Measurements from ENCODE around the gene ABCA2. TPM values are rescaled to one million over a fixed set of nuclear protein-coding genes. Genes with fewer than 3 reads are reported as not detected.

The ABCA2 gene
- total RNA-seq, 1 experiment from 2014 or later = 22.4 TPM

- H3K23ac ChIP-seq (ENCODE audit: insufficient read length, low read depth, low read length) = no peak overlapping the region
- peaks cover 4% of the 10 kb centered on the region for H4K20me1 ChIP-seq (ENCODE audit: control insufficient read depth, insufficient read depth, insufficient read length)
- H3K27ac Mint-ChIP-seq = peak overlapping the region in 2 of 3 experiments; percentile 8 to 75; a peak in 1 of 7 replicates
- H2BK15ac ChIP-seq (ENCODE audit: low read depth, low read length) = no peak overlapping the region
- no peak for DNase-seq
- no peaks in the 10 kb centered on the region for H3K23me2 ChIP-seq (ENCODE audit: insufficient read length, low read depth, low read length, poor library complexity, severe bottlenecking)
- H4K91ac ChIP-seq (ENCODE audit: insufficient read length, low read depth, low read length) = no peak overlapping the region
- no peak overlapping the region for H4K8ac ChIP-seq (replicated peaks; ENCODE audit: insufficient read length, low read depth, low read length)
- peak overlapping the region; percentile 25 for H2BK12ac ChIP-seq (ENCODE audit: insufficient read length, low read depth, low read length)
- no peak overlapping the region for H3T11ph ChIP-seq (ENCODE audit: low read length)
- no peak overlapping the region for H4K5ac ChIP-seq (ENCODE audit: insufficient read length, low read depth, low read length)
- peak overlapping the region; percentile 55 to 75 for H3K4me3 Mint-ChIP-seq
- peak overlapping the region; percentile 64; the same call in 1 of the 2 replicates for H3K14ac ChIP-seq (ENCODE audit: insufficient read depth, low read length)
- no peak overlapping the region for H2AFZ ChIP-seq (ENCODE audit: low read length)
- no peaks in the 10 kb centered on the region; a peak in 1 of 5 replicates for H3K9me3 Mint-ChIP-seq
- no peaks in the 10 kb centered on the region for H3K27me3 ChIP-seq (ENCODE audit: insufficient read depth, low read length)
- H2BK5ac ChIP-seq (ENCODE audit: insufficient read length, low read length) = no peak overlapping the region
- no peak for TF ChIP-seq CTCF (conservative IDR thresholded peaks at IDR 0.05)
- H2BK120ac ChIP-seq (ENCODE audit: low read depth, low read length, poor library complexity, severe bottlenecking) = no peak overlapping the region
- WGBS (ENCODE audit: extremely low coverage, insufficient read length, low lambda C conversion rate) = no CpG with 5 or more reads among the region's 2 CpGs
- H2BK20ac ChIP-seq (ENCODE audit: low read depth, low read length, poor library complexity, severe bottlenecking) = no peak overlapping the region
- H3K36me3 Mint-ChIP-seq (ENCODE audit: insufficient read depth in 1 of 3, low read depth in 3 of 3) = no peaks in the 10 kb centered on the region; a peak in 2 of 7 replicates
- peak overlapping the region; percentile 20 for H3K4me2 ChIP-seq (ENCODE audit: insufficient read depth, insufficient read length, low read length)
- H3K4me1 ChIP-seq (ENCODE audit: insufficient read depth, low read length) = peaks cover 7% of the 10 kb centered on the region; the same call in 1 of the 2 replicates
- H3K56ac ChIP-seq (ENCODE audit: insufficient read length, low read depth, low read length) = no peak overlapping the region
- H3K79me1 ChIP-seq (ENCODE audit: insufficient read depth, low read depth, low read length, poor library complexity, severe bottlenecking) = no peaks in the 10 kb centered on the region
- peak overlapping the region; percentile 16 for H3K9ac ChIP-seq (ENCODE audit: extremely low read depth, insufficient read length, low read length)
- H3K27ac ChIP-seq (ENCODE audit: insufficient read length, low read depth, low read length) = no peak overlapping the region
- peak overlapping the region; percentile 32 for H3K18ac ChIP-seq (ENCODE audit: insufficient read length, low read depth, low read length)
- H3K4ac ChIP-seq (ENCODE audit: low read depth, low read length) = no peak overlapping the region; the same call in 1 of the 2 replicates
- no peaks in the 10 kb centered on the region for H3K9me3 ChIP-seq (ENCODE audit: control insufficient read depth, low read depth, low read length)
- H3K27me3 Mint-ChIP-seq (ENCODE audit: low read depth) = peaks cover 13% of the 10 kb centered on the region
- H2AK5ac ChIP-seq (ENCODE audit: insufficient read length, low read length) = no peak overlapping the region
- H3K79me2 ChIP-seq (ENCODE audit: insufficient read depth, low read length) = no peaks in the 10 kb centered on the region
- H3K4me1 Mint-ChIP-seq = peaks cover 25 to 34% of the 10 kb centered on the region in 2 experiments
Measured at GRCh38 chr9:137071282-137071681, 43.2 kb upstream of the ABCA2 start.

Data from H9 (cell line).